GM13976 (cell line): ENCODE results near the gene PCDH1.

Experiments used
- DNase-seq: peaks from one replicate; pipeline ENCODE4 v3.0.0; 2012; ENCODE audit warnings: low spot score
- CTCF ChIP-seq: IDR thresholded peaks from 2 replicates; pipeline ENCODE4 v1.5.1; 2012; ENCODE audit warnings: borderline replicate concordance, mild to moderate bottlenecking; ENCODE audit not compliant: insufficient read depth; ENCODE audit errors: extremely low read depth, missing control alignments, control extremely low read depth
- in situ Hi-C: fragments of 300-500 bp; cut with MboI; formaldehyde crosslinking; loops from one replicate; pipeline ENCODE4 v1.12.0; 2022; ENCODE audit warnings: low sequenced_read_pairs, mixed read lengths, inconsistent platforms; ENCODE audit not compliant: unreplicated experiment

Gene PCDH1

GRCh38 chr5:141805874-141806595, 72.2 kb downstream of the PCDH1 start:
- TF ChIP-seq CTCF, result no peak
- DNase-seq, result no peak
- in situ Hi-C loops, result no loop called here

GRCh38 chr5:141804475-141804874, 73.7 kb downstream of the PCDH1 start:
- no peak for DNase-seq
- no peak for TF ChIP-seq CTCF
- in situ Hi-C loops, result no loop called here
